GM18526 (cell line): Measurements from ENCODE around the gene CCDC171.

Experiments used
- POLR2A ChIP-seq: IDR thresholded peaks from 3 replicates; pipeline ENCODE4 v1.6.1; 2011; ENCODE audit not compliant: insufficient read length; ENCODE audit errors: extremely low read depth

The CCDC171 gene

DNA sequence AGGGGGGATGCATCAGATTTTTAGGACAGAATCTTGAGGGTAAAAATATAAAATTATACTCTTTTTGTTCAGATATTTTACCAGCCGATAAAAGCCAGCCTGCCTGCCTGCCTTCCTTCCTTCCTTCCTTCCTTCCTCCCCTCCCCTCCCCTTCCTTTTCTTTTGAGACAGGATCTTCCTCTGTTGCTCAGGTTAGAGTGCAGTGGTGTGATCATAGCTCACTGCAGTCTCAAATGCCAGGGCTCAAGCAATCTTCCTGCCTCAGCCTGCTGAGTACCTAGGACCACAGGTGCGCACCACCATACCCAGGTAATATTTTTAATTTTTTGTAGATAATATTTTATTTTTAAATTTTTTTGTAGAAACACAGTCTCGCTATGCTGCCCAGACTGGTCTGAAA lies 330.0 kb downstream of the CCDC171 start:
- TF ChIP-seq POLR2A: no peak

DNA sequence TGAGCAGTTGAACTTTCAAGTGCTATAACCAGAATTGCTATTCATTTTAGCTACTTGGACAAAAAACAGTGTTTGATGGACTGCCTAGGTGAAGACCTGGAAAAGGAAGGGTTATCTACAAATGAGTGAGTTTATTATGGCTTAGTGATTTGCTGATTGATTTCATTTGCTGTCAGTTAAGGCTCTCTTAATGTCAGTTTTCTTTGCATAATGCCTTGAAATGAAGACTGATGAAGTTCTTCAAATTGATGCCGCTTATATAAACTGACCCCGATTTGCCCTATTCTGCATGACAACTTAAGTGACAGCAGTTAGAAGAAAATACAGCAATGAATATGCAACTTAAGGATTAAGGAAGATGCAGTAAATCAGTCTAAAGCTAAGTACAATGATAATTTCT lies 332.6 kb downstream of the CCDC171 start:
- TF ChIP-seq POLR2A: no peak

DNA sequence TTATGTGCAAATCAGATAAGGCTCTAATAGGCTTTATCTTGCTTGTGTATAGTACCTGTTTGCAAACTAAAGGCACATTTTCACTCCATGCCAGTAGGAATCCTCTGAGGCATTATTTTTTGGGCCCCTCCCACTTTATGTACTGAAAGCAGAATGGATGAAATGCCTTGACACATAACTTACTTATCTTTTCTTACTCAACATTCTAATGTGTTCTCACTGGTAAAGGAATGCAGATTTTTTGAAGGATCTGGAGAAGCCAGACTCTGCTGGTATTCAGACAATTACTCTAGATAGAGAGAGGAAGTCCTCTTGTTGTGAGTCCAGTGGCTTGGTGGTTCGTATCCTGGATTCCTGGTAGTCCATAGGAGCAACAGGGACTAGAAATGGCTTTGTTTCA lies 336.7 kb downstream of the CCDC171 start:
- TF ChIP-seq POLR2A: no peak

DNA sequence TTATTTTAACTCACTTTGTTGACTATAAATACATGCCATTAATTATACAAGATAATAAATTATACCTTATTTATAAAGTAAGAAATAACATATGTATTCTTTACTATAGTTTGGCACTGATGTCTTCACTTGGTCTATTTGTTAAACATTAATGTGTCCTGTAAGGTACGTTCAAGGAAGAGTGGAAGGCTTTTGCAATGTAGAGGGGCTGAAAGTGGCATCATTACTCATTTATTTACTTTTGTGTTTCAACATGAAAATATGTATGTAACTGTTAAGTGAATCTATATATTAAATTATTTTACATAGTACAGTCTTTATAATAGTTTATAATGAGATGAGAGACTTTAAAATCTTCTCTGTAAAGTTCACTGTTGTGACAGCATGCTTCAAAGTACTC lies 348.7 kb downstream of the CCDC171 start:
- TF ChIP-seq POLR2A: no peak

DNA sequence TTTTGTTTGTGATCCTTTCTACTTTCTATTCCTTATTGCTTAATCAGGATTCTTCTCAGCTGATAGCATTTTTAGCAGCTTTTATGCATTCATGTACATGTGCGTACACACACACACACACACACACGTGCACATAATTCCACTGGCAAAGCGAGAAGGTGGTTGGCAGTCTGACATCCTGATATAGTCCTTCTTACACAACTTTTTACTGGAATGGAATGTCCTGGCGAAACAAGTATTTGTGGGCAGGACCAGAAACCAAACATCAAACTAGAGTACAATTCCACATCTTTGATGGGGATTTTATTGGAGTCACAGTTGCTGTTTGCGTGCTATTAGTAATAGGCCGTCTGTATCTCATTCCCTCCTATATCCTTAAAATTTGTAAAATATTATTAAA lies 356.5 kb downstream of the CCDC171 start:
- no peak for TF ChIP-seq POLR2A

DNA sequence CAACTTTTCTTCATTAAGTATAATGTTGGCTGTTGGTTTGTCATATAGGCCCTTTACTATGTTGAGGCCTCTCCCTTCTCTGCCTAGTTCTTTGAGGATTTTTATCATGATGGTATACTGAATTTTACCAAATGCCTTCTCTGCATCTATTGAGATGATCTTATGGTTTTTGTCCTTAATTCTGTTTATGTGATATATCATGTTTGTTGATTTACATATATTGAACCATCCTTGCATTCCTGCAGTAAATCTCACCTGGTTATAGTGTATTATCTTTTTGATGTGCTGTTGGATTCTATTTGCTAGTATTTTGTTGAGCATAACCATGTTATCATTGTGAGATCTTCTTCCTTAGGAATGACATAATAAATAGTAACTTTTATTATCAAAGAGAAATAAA lies 362.9 kb downstream of the CCDC171 start:
- no peak for TF ChIP-seq POLR2A

DNA sequence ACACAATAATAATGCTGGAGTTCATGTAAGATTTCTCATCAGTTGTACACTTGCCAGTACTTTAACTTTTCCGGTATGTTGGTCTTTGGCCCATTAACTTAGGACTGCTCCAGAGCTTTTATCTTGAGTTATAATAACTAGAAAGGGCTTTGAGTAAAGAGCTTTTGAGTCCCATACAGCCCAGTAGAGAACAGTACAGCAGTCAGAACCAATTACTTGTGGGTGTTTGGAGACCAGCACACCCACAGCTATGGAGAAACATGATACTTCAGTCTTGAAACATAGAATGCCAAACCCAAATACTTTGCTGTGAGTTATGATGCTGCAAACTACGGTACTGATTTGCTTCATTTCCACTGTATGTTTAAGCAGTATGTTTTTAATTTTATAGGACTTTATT lies 374.3 kb downstream of the CCDC171 start:
- TF ChIP-seq POLR2A: no peak

DNA sequence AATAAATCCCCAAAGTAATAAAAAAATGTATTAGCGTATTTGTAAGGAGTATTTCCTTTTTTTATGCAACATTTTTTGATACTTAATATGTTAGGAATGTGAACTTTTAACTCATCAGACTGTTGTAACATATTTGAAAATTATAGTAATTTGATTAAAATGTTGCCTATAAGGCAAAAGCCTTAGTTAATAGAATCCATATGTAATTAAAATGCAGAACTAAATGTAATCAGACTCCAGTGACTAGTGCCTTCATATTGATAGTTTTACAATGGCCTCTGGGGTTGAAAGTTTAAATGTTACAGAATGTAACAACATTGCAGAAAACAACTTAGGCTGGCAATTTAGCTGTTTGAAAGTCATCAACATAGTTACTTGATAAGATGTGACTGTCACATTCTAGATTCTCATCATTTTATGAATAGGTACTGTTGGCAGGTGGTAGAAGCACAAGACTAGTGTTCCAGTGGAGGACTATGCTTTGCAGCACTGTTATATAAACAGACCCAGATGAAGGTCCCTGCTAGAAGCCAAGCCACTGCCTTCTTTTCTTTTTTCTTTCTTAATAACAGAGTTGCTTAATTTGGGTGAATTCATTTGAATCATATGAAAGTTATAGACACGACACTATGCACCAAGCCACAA lies 382.9 kb downstream of the CCDC171 start:
- no peak for TF ChIP-seq POLR2A

DNA sequence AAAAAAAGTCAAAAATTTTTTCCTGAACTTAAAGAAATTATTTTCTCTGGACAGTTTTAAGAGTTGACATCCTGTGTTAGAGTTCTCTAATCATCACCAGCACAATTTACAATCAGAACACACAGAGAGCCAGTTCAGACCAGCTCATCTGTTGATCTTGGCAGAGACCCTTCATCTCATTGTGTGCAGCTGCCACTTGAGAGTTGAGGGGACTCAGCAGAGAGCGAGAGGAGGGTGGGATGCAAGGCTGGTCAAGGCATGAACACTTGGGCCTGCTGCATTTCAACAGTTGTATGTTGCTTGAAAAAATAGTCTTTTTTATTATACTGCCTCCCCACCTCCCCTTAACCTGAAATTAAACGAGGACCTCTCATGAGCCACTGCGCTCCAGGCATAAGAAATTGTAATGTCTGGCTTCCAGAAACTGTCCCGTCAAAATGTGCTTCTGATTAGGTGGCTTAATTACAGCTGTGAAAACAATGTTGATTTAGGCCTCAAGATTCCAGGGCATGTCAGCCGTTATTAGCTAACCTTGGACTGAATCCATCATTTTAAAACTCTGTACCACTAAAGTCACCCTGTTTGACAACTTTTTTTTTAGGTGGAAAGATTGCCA lies 383.6 kb downstream of the CCDC171 start:
- TF ChIP-seq POLR2A: no peak

DNA sequence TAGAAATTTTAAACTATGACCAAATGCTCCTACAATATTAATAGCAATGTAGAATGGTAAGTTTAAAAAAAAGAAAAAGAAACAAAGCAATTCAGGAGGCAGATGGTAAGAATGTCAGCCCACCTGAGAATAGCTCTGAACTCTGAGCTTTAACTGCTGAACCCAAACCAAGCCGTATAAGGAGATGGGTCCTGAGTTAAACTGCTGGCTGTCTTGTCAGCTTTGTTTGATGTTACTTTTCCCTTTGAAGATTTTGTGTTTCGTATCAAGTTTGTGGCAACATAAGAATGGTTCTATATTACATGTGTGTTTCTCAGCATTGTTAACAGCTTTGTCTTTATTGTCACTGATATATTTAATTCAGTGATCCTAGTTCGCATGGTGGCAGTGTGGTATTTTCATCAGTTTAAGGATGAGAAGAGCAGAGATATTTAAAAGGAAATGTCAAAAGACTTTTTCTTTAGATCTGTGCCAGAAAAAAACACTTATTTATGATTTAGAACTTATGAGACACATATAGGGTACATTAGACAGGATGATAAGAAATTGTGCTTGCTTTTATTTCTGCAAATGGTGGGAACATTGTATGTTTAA lies 390.1 kb downstream of the CCDC171 start:
- TF ChIP-seq POLR2A: no peak

DNA sequence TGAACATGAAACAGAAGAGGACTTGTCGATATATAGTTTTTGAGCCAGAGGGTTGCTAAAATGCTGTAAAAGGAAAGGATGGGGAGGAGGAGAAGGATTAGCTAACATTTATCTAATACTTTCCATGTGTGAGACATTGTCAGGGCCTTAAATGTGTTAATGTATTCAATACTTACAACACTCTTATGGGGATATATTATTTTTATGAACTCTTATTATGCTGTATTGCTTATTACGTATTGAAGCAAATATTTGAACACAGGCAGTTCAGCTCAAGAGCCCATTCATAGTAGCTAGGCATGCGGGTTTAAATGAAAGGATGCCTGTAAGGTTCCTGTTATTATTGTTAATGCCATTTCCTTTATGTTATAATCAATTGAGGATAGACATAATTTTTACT lies 391.5 kb downstream of the CCDC171 start:
- no peak for TF ChIP-seq POLR2A

DNA sequence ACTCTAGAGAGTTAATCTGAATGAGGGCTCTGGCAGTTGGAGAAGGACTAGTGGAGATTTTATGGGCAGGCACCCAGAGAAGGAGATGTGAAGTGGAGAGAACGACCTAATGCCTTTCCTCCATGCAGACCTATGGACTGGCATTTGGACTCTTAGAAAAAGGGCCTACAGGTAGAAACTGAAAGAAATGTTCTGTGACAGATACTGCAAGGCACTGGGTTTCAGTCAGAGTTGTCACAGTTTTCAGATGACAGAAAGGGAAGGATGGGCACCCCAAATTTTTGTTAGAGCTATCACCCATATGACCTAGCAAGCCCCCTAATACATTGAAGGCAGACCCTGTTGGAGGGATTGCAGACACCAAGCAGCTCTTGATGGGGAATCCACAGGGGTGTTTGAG lies 406.8 kb downstream of the CCDC171 start:
- no peak for TF ChIP-seq POLR2A

DNA sequence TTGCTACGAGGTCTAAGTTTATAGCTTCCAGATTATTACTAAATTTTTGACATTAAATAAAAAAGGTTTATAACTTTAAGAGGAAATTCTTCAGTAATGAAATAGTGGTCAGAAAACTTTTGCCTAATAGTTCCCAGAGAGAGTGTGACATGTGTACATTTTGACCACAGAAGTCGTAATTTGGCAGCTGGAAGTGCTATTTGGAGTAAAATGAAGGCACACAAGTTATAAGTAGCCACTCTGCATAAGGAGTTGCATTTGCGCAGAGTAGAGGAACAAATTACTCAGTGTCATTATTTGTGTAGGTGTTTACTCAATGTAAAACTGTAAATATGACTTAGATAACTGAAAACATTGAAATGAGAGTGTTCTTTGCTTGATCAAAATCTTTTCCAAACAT lies 408.4 kb downstream of the CCDC171 start:
- TF ChIP-seq POLR2A: no peak

DNA sequence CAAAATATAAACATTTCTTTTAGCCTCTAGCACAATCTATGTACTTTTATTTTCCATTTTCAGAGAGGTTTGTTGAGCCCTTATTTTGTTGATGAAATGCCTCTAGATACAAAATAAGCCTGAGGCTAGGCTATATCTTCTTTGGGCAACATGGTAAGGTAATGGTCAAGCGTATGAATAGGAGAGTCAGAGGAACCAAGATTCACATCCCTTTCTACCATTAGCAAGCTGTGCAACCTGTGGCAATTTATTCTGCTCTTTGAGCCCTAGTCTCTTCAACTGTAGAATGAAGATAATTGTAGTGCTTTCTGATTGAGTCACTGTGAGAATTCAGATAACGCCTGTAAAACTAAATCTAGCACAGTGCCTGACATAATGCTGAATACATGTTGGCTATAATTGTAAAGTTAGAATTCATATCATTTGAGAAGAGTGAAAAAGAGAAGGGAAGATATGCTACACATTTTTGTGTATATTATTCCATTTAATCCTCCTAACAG lies 412.5 kb downstream of the CCDC171 start:
- TF ChIP-seq POLR2A: no peak

DNA sequence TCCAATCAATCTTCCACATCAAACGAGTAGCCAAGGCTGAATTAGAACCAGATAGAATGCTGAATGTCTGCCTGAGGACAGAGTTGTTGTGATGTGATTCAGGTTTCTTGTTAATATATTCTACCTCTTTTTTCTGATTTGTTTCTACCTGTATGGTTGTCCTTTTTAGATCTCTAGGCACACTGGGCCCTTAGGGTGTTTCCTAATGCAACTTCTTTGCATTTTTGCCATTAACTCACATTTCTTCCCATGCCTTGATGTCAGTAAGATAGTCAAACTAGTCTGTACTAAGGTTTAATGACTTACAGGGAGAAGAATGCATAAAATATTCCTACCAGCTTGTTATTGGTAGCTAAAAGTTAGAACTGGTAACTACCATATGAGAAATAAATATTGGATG lies 413.6 kb downstream of the CCDC171 start:
- TF ChIP-seq POLR2A: no peak

DNA sequence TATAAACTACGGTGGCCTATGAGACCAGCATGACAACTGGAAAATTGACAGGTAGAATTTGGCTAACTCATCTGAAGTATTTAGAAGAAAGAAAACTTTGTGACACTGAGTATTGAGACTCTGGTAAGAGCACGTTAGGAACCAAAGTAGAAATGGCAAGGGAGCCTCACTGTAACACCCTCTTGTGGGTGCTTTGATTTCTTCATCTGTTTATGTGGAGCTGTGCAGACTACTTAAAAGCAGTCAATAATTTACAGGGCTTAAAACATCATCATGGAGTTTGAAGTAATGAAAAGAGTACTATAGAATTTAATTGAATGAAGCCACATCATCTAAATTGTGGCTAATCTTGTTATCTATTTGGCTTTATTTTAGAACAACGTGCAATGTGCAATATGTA lies 414.2 kb downstream of the CCDC171 start:
- TF ChIP-seq POLR2A: no peak

DNA sequence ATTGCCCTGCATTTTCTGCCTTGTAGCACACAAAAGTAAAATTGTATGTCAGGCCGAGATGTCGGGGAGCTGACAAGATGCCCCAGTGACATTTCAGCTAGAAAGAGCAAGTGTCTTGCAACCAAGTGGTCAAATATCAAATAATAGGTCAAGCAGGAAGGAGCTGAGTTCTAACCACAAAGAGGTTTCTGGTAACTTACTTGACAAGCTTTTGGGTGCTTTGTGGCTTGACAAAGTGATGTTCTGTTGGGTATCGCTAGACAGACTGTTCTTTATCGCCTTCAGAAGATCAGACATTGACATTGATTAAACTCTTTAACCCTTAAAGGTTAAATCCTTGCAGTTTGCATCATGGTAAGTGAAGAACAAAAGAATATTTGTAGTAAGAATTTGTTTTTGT lies 419.9 kb downstream of the CCDC171 start:
- no peak for TF ChIP-seq POLR2A

DNA sequence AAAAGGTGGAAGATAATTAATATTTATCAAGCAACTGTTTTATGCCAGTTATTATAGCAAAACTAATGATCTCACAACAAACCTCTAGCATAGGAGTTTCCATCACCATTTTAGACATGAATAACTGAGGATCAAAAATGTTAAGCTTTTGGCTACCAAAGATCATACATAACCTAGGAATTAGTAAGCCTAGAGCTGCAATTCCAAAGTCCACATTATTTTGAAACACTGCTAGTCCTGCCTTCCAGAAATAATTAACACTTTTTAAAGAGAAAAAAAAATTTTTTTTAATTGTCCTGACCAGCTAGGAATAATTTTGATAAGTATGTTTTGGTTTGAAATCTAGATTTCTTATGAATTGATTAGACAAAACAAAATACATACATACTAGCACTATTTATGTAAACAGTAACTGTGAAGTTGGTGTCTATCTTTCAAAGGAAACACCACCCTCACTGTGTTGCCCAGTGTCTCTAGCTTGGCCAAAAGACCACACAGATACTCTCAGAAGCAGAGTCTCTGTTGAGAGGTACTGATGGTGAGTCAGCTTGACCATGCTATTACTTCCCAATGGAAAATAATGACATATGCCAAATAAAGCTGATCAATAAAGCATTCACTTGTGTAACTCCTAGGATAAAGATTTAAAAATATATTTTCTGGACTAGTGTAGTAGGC lies 422.4 kb downstream of the CCDC171 start:
- TF ChIP-seq POLR2A: no peak
